PFSK-1 (cell line): ENCODE results near the gene ATG4A.

ENCODE experiments used
- FOXP2 ChIP-seq: optimal IDR thresholded peaks from 2 replicates; pipeline ENCODE3; 2011; ENCODE audit warnings: borderline replicate concordance, control low read depth, inconsistent platforms; ENCODE audit not compliant: insufficient read depth; ENCODE audit errors: extremely low read length, extremely low read depth
- POLR2AphosphoS5 ChIP-seq: IDR thresholded peaks from 2 replicates; pipeline ENCODE4 v1.6.1; 2012; ENCODE audit warnings: low read depth, mild to moderate bottlenecking, control low read depth, low read length, moderate library complexity
- SIN3A ChIP-seq: IDR thresholded peaks from 2 replicates; pipeline ENCODE4 v1.6.1; 2012; ENCODE audit warnings: mild to moderate bottlenecking, low read length, moderate library complexity, borderline replicate concordance; ENCODE audit not compliant: insufficient read depth
- TAF1 ChIP-seq: IDR thresholded peaks from 2 replicates; pipeline ENCODE4 v1.6.1; 2012; ENCODE audit warnings: low read length, control low read depth, borderline replicate concordance; ENCODE audit not compliant: insufficient read depth
- TF ChIP-seq, protein P1 (sequence below), 2 experiments: IDR thresholded peaks; 2 replicates each; pipeline versions ENCODE4 v1.6.1 to v1.8.0; 2011 to 2012; ENCODE audit warnings: low read depth in 2 of 2, low read length in 2 of 2, control low read depth in 1 of 2, inconsistent platforms in 1 of 2, mild to moderate bottlenecking in 1 of 2, moderate library complexity in 1 of 2; ENCODE audit not compliant: insufficient read depth in 1 of 2

DNA sequence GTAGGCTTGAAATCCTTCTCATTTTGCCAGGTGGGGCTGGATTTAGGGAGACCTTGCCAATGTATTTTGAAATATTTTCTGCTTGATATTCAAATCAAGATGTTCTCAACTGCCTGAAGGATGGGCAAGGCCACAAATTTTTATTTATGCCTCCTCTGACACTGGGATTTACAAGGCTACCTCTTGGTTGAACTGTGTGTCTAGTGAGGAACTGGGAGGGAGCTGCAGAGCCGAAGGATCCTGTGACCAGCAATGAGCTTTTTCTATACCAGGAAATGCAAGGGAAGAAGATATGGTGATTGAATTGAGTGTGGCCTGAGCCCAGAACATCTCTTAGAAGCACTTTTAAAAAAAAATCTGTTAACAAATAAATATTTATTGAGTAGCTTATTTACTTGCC, 31.8 kb upstream of the ATG4A start:
- TF ChIP-seq TAF1 (no peak), SIN3A (no peak), POLR2AphosphoS5 (no peak), FOXP2 (no peak)
- TF ChIP-seq, protein P1, sequence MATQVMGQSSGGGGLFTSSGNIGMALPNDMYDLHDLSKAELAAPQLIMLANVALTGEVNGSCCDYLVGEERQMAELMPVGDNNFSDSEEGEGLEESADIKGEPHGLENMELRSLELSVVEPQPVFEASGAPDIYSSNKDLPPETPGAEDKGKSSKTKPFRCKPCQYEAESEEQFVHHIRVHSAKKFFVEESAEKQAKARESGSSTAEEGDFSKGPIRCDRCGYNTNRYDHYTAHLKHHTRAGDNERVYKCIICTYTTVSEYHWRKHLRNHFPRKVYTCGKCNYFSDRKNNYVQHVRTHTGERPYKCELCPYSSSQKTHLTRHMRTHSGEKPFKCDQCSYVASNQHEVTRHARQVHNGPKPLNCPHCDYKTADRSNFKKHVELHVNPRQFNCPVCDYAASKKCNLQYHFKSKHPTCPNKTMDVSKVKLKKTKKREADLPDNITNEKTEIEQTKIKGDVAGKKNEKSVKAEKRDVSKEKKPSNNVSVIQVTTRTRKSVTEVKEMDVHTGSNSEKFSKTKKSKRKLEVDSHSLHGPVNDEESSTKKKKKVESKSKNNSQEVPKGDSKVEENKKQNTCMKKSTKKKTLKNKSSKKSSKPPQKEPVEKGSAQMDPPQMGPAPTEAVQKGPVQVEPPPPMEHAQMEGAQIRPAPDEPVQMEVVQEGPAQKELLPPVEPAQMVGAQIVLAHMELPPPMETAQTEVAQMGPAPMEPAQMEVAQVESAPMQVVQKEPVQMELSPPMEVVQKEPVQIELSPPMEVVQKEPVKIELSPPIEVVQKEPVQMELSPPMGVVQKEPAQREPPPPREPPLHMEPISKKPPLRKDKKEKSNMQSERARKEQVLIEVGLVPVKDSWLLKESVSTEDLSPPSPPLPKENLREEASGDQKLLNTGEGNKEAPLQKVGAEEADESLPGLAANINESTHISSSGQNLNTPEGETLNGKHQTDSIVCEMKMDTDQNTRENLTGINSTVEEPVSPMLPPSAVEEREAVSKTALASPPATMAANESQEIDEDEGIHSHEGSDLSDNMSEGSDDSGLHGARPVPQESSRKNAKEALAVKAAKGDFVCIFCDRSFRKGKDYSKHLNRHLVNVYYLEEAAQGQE (IDR thresholded peaks at IDR 0.05; ENCODE audit: insufficient read depth in 1 of 2, low read depth in 2 of 2, low read length in 2 of 2): no peak
